ENCODE results near the gene ACSM6. TPM values are rescaled to one million over a fixed set of nuclear protein-coding genes. Genes with fewer than 3 reads are reported as not detected.

The ACSM6 gene
- total and polyA plus RNA-seq, 2 of the 8 experiments (the other 6 are each of a cell fraction or from before 2014, with no cell fraction given), result 0.33 TPM; not detected in 1

DNA sequence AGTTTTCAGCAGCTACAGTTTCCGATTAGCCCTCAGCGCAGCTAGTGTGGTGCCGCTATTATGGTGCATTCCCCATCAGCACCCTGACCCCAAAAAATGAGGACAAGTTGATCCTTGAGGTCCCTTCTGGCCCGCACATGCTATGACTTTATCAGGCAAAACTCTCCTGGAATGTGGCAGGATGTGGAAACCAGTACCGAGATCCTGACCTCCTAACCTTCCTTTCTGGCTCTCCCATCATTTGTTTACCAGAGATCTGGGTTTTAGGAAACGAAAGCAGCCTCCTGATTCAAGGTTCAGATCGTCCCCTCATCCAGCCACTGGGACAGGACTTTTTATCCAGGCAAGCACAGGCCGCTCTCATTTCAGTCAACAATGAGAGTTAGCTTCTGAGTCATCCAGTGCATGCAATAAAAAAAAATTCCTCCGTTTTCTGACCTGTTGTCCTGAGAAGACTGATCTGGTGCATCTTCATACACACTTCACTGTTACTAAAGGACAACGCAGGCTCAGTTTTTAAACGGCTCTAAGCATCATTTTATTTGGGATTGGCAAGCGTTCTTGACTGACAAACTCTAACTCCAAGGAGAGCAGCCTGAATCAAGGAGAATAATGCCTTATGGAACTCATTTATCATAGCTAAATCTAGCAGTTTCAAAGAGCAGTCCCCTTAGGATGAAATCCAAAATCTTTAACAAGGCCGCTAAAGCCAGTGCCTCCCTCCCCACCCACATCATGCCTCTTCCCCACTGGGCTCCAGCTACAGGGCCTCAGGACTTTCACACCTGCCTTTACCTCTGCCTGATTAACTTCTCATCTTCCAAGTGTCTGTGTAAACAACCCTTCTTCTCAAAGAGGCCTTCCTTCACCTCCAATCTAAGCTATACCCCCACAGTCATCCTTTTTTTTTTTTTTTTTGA lies 79.6 kb downstream of the ACSM6 start:
- no peak overlapping the region for H2BK15ac ChIP-seq (ENCODE audit: low read length)
- H3K27me3 ChIP-seq (replicated peaks in 1 of 4; ENCODE audit: control insufficient read depth in 3 of 4, extremely low read depth in 1 of 4, insufficient read depth in 3 of 4, low read length in 3 of 4), result no peaks in the 10 kb centered on the region
- H3K36me3 ChIP-seq (ENCODE audit: control insufficient read depth in 2 of 4, insufficient read depth in 4 of 4, low read length in 3 of 4), result peaks cover 0 to 18% (median 4%) of the 10 kb centered on the region in 4 experiments; a peak in 6 of 8 replicates
- H3K27ac ChIP-seq (ENCODE audit: low read depth, low read length), result no peak overlapping the region
- ChIA-PET POLR2A (ENCODE audit: partially characterized antibody) (interaction anchor here (0.6 to 2.2 kb wide), 2 partner anchors 9 to 49 kb away, joined by 4 to 8 read pairs; no protein-coding TSS in a partner anchor), CTCF (ENCODE audit: partially characterized antibody) (interaction anchor here (0.6 to 2.7 kb wide), 9 partner anchors 8 to 101 kb away, joined by 3 to 10 read pairs (median 5); no protein-coding TSS in a partner anchor)
- H3K79me1 ChIP-seq (ENCODE audit: low read depth, low read length), result peaks cover 12% of the 10 kb centered on the region
- WGBS, 2 experiments (ENCODE audit: extremely low coverage in 1 of 2, insufficient coverage in 1 of 2, insufficient read length in 1 of 2, insufficient replicate concordance in 2 of 2, low coverage in 1 of 2, low lambda C conversion rate in 2 of 2, missing lambda C conversion rate in 1 of 2), result 88% methylated on average over 13 of the region's 13 CpGs; no CpG with 5 or more reads in 1 of the 2 experiments
- no peak overlapping the region; a peak in 1 of 7 replicates for H3K9ac ChIP-seq (replicated peaks in 1 of 4; ENCODE audit: extremely low read depth in 1 of 4, low read depth in 3 of 4, low read length in 3 of 4)
- H3K79me2 ChIP-seq (ENCODE audit: control insufficient read depth in 1 of 2, insufficient read depth in 2 of 2, low read length in 2 of 2), result peaks cover 19 to 69% of the 10 kb centered on the region in 2 experiments
- no peak overlapping the region for H3K56ac ChIP-seq (replicated peaks; ENCODE audit: insufficient read length, low read depth, low read length)
- DNase-seq (ENCODE audit: low read depth in 1 of 2, low spot score in 2 of 2), result peak in 1 of 2 experiments; percentile 33
- no peak for FAIRE-seq
- no peaks in the 10 kb centered on the region for H3K23me2 ChIP-seq (ENCODE audit: low read depth, low read length)
- H4K91ac ChIP-seq (replicated peaks; ENCODE audit: insufficient read length, low read length), result no peak overlapping the region
- peaks cover 0 to 5% of the 10 kb centered on the region in 2 experiments for H4K20me1 ChIP-seq (replicated peaks in 1 of 2; ENCODE audit: control insufficient read depth in 1 of 2, insufficient read depth in 2 of 2, low read length in 2 of 2)
- no peaks in the 10 kb centered on the region for H3K9me3 ChIP-seq (ENCODE audit: insufficient read depth in 2 of 2, low read depth in 1 of 2, low read length in 1 of 2)
- no peak overlapping the region for H2AK5ac ChIP-seq (ENCODE audit: low read depth, low read length)
- no peak overlapping the region for H2BK120ac ChIP-seq (replicated peaks; ENCODE audit: low read depth, low read length)
- peaks cover 0 to 15% (median 8%) of the 10 kb centered on the region in 4 experiments; a peak in 3 of 7 replicates for H3K4me1 ChIP-seq (replicated peaks in 1 of 4; ENCODE audit: control insufficient read depth in 3 of 4, insufficient read depth in 4 of 4, low read length in 3 of 4)
- H2BK12ac ChIP-seq (ENCODE audit: low read depth, low read length), result peak overlapping the region; percentile 29; the same call in 1 of the 2 replicates
- H2BK20ac ChIP-seq (ENCODE audit: low read length), result no peak overlapping the region
- no peak overlapping the region for H3K4me2 ChIP-seq (ENCODE audit: insufficient read depth in 1 of 2, low read depth in 2 of 2, low read length in 2 of 2)
- H3K14ac ChIP-seq (ENCODE audit: insufficient read length), result no peak overlapping the region
- no peak overlapping the region for H3K4me3 ChIP-seq (ENCODE audit: extremely low read depth in 1 of 4, insufficient read depth in 2 of 4, low read depth in 3 of 4, low read length in 4 of 4)
- H3K4ac ChIP-seq (replicated peaks; ENCODE audit: insufficient read length, low read depth, low read length), result no peak overlapping the region
- H2BK5ac ChIP-seq (ENCODE audit: low read depth, low read length), result peak overlapping the region; percentile 22; the same call in 1 of the 2 replicates
- H4K5ac ChIP-seq (ENCODE audit: insufficient read length, low read depth, low read length), result no peak overlapping the region
- H3K23ac ChIP-seq (ENCODE audit: insufficient read length), result no peak overlapping the region
- no peak overlapping the region for H3K18ac ChIP-seq (ENCODE audit: extremely low read depth, low read length)
- no peak overlapping the region for H2AFZ ChIP-seq (ENCODE audit: low read length)
- no peak overlapping the region for H4K8ac ChIP-seq (ENCODE audit: extremely low read depth, insufficient read depth, low read length)
- no peak for TF ChIP-seq HDAC2 (IDR thresholded peaks at IDR 0.05; ENCODE audit: borderline replicate concordance in 1 of 2, low read depth in 2 of 2, low read length in 2 of 2)
- TF ChIP-seq POLR2A (IDR thresholded peaks at IDR 0.05; ENCODE audit: control extremely low read depth in 1 of 2, low read depth in 2 of 2, low read length in 2 of 2), result no peak
- TF ChIP-seq TEAD4 (IDR thresholded peaks at IDR 0.05; ENCODE audit: low read depth, low read length), result no peak
- TF ChIP-seq GTF2F1 (IDR thresholded peaks at IDR 0.05; ENCODE audit: borderline replicate concordance, low read depth, low read length), result no peak
- no peak for TF ChIP-seq SIN3A (conservative IDR thresholded peaks at IDR 0.05 in 1 of 2, IDR thresholded peaks at IDR 0.05 in 1 of 2; ENCODE audit: low read depth in 1 of 2, low read length in 2 of 2)
- no peak for TF ChIP-seq TAF1 (IDR thresholded peaks at IDR 0.05; ENCODE audit: low read depth, low read length)
- TF ChIP-seq E2F6 (IDR thresholded peaks at IDR 0.05), result no peak
- TF ChIP-seq SUZ12 (IDR thresholded peaks at IDR 0.05; ENCODE audit: low read length), result no peak
- TF ChIP-seq TBP (IDR thresholded peaks at IDR 0.05; ENCODE audit: low read depth, low read length), result no peak
- no peak for TF ChIP-seq HDAC6 (IDR thresholded peaks at IDR 0.05; ENCODE audit: low read depth, low read length)
- no peak for TF ChIP-seq SP2 (IDR thresholded peaks at IDR 0.05; ENCODE audit: low read length)

Measured in H1 (cell line).